Glutamatergic neuron (in vitro differentiated cells): ENCODE measurements around the gene PDIA3. TPM values are rescaled to one million over a fixed set of nuclear protein-coding genes. Genes with fewer than 3 reads are reported as not detected.

ENCODE experiments used
- DNase-seq: peaks from one replicate; pipeline ENCODE4 v3.0.0; 2022
- H3K27ac Mint-ChIP-seq: one replicate; pipeline ENCODE4 v1.8.0; 2020; ENCODE audit warnings: mild to moderate bottlenecking, mixed read lengths, inconsistent platforms; ENCODE audit not compliant: unreplicated experiment
- H3K27me3 Mint-ChIP-seq: one replicate; pipeline ENCODE4 v1.8.0; 2020; ENCODE audit warnings: mild to moderate bottlenecking, moderate library complexity, mixed read lengths, inconsistent platforms; ENCODE audit not compliant: unreplicated experiment
- H3K36me3 Mint-ChIP-seq: one replicate; pipeline ENCODE4 v1.8.0; 2020; ENCODE audit warnings: mild to moderate bottlenecking, mixed read lengths, inconsistent platforms; ENCODE audit not compliant: unreplicated experiment
- H3K4me1 Mint-ChIP-seq: one replicate; pipeline ENCODE4 v1.8.0; 2020; ENCODE audit warnings: mild to moderate bottlenecking, low read depth, mixed read lengths, inconsistent platforms; ENCODE audit not compliant: unreplicated experiment
- H3K4me3 Mint-ChIP-seq: one replicate; pipeline ENCODE4 v1.8.0; 2020; ENCODE audit warnings: mild to moderate bottlenecking, mixed read lengths, inconsistent platforms; ENCODE audit not compliant: unreplicated experiment
- H3K9me3 Mint-ChIP-seq: one replicate; pipeline ENCODE4 v1.8.0; 2020; ENCODE audit warnings: mild to moderate bottlenecking, moderate library complexity, mixed read lengths, inconsistent platforms; ENCODE audit not compliant: unreplicated experiment
- CTCF ChIP-seq: fragments of 200-600 bp; sonication (generic); IDR thresholded peaks from one replicate; pipeline ENCODE4 v1.5.0; 2021; ENCODE audit not compliant: partially characterized antibody, unreplicated experiment
- total RNA-seq: library from RNA; stranded (reverse); fragmentation: NEBNext Ultra II Directional; extraction: Animal tissue kit (Norgen Biotek cat#: 25700); gene quantifications from one replicate; pipeline ENCODE4 v1.2.1, GENCODE V29; 2021; ENCODE audit not compliant: unreplicated experiment

PDIA3 gene
- total RNA-seq, 1 donor from 2014 or later: 222 TPM

GRCh38 chr15:43775411-43775965 is 29.2 kb downstream of the PDIA3 start:
- no peaks in the 10 kb centered on the region for H3K4me1 Mint-ChIP-seq
- H3K27me3 Mint-ChIP-seq: no peaks in the 10 kb centered on the region
- TF ChIP-seq CTCF: no peak
- peaks cover 4% of the 10 kb centered on the region for H3K9me3 Mint-ChIP-seq
- H3K4me3 Mint-ChIP-seq: peak overlapping the region; percentile 63
- no peak overlapping the region for H3K27ac Mint-ChIP-seq
- no peaks in the 10 kb centered on the region for H3K36me3 Mint-ChIP-seq
- DNase-seq: no peak

GRCh38 chr15:43776101-43776717 is 30.0 kb downstream of the PDIA3 start:
- Mint-ChIP-seq H3K4me3 (peak overlapping the region; percentile 34), H3K36me3 (no peaks in the 10 kb centered on the region), H3K4me1 (no peaks in the 10 kb centered on the region), H3K27ac (no peak overlapping the region), H3K27me3 (no peaks in the 10 kb centered on the region), H3K9me3 (peaks cover 4% of the 10 kb centered on the region)
- TF ChIP-seq CTCF: no peak
- peak; percentile 40 for DNase-seq

- no peak for TF ChIP-seq CTCF
- H3K27me3 Mint-ChIP-seq: no peaks in the 10 kb centered on the region
- no peak for DNase-seq
- H3K36me3 Mint-ChIP-seq: no peaks in the 10 kb centered on the region
- peak within 1 kb of the TSS; percentile 82 for H3K4me3 Mint-ChIP-seq
- peaks cover 4% of the 10 kb centered on the region for H3K9me3 Mint-ChIP-seq
- no peaks in the 10 kb centered on the region for H3K4me1 Mint-ChIP-seq
- H3K27ac Mint-ChIP-seq: no peak within 1 kb of the TSS
Observed at GRCh38 chr15:43776718-43777266, 30.6 kb downstream of the PDIA3 start, which contains the start of gene ELL3. TSS of gene ELL3 (minus strand) at chr15:43776966. CDS start at chr15:43776901, 65 bp downstream.

- Mint-ChIP-seq H3K9me3 (peaks cover 4% of the 10 kb centered on the region), H3K4me1 (no peaks in the 10 kb centered on the region), H3K36me3 (no peaks in the 10 kb centered on the region), H3K4me3 (peak overlapping the region; percentile 82), H3K27me3 (no peaks in the 10 kb centered on the region), H3K27ac (no peak overlapping the region)
- DNase-seq: peak; percentile 72
- TF ChIP-seq CTCF: peak; percentile 70
Observed at GRCh38 chr15:43777267-43777914, 31.2 kb downstream of the PDIA3 start.
